Skin of body (tissue), 2 donors: Measurements from ENCODE around the gene TIGD6. TPM values are rescaled to one million over a fixed set of nuclear protein-coding genes. Genes with fewer than 3 reads are reported as not detected.
A peak's percentile ranks its signal among the peaks of the same experiment; 100 is the strongest.
"Not testable (repeated sequence)": the region's sequence is repeated elsewhere in the genome, so short reads cannot be mapped to it uniquely, and the experiment has no call there.

Source experiments
- DNase-seq: peaks from one replicate; lab custom pipeline; 2025; lab: John Stamatoyannopoulos, UW
- total RNA-seq: library from RNA; depleted of rRNA; stranded (reverse); fragments of >200 nt; gene quantifications from one replicate; pipeline ENCODE4 v1.2.3, GENCODE V29; 2014

TIGD6 gene
- 3.4 TPM for total RNA-seq

GRCh38 chr5:150000256-150000989, at the start of gene TIGD6, which contains the start of gene HMGXB3:
TSS of gene TIGD6 (minus strand) at chr5:150000654. CDS start at chr5:149996348, 4,306 bp downstream.
TSS of gene HMGXB3 (plus strand) at chr5:150000739. CDS start at chr5:150004853, 4,114 bp downstream.
- peak; percentile 94 for DNase-seq

GRCh38 chr5:150046031-150046430, 45.6 kb upstream of the TIGD6 start:
- DNase-seq = no peak

- no peak for DNase-seq
Observed at GRCh38 chr5:150045549-150045948, 45.1 kb upstream of the TIGD6 start.

- DNase-seq = no peak
Observed at GRCh38 chr5:150044712-150045111, 44.3 kb upstream of the TIGD6 start.

GRCh38 chr5:150044329-150044681, 43.9 kb upstream of the TIGD6 start:
- DNase-seq = no peak

GRCh38 chr5:150043657-150044328, 43.3 kb upstream of the TIGD6 start:
- no peak for DNase-seq

GRCh38 chr5:150042459-150042858, 42.0 kb upstream of the TIGD6 start:
- DNase-seq = no peak

- peak; percentile 35 for DNase-seq
Observed at GRCh38 chr5:150038547-150038946, 38.1 kb upstream of the TIGD6 start.

- DNase-seq = no peak
Observed at GRCh38 chr5:150036513-150036912, 36.1 kb upstream of the TIGD6 start.

- no peak for DNase-seq
Observed at GRCh38 chr5:150035139-150035895, 34.9 kb upstream of the TIGD6 start.

GRCh38 chr5:150034662-150035061, 34.2 kb upstream of the TIGD6 start:
- DNase-seq = peak; percentile 11

GRCh38 chr5:150033334-150033733, 32.9 kb upstream of the TIGD6 start:
- no peak for DNase-seq

- DNase-seq = not testable (repeated sequence)
Observed at GRCh38 chr5:150028047-150028446, 27.6 kb upstream of the TIGD6 start.

GRCh38 chr5:150026682-150027172, 26.3 kb upstream of the TIGD6 start:
- DNase-seq = no peak

- DNase-seq = no peak
Observed at GRCh38 chr5:150024346-150024984, 24.0 kb upstream of the TIGD6 start.

GRCh38 chr5:150023136-150023535, 22.7 kb upstream of the TIGD6 start:
- DNase-seq = no peak

- DNase-seq = no peak
Observed at GRCh38 chr5:150022681-150023080, 22.2 kb upstream of the TIGD6 start.

- peak; percentile 14 for DNase-seq
Observed at GRCh38 chr5:150022158-150022531, 21.7 kb upstream of the TIGD6 start.

GRCh38 chr5:150021491-150022157, 21.2 kb upstream of the TIGD6 start:
- no peak for DNase-seq

GRCh38 chr5:150020249-150020648, 19.8 kb upstream of the TIGD6 start:
- DNase-seq = no peak
